ENCODE data around the gene DNAH12.

Gene DNAH12

DNA sequence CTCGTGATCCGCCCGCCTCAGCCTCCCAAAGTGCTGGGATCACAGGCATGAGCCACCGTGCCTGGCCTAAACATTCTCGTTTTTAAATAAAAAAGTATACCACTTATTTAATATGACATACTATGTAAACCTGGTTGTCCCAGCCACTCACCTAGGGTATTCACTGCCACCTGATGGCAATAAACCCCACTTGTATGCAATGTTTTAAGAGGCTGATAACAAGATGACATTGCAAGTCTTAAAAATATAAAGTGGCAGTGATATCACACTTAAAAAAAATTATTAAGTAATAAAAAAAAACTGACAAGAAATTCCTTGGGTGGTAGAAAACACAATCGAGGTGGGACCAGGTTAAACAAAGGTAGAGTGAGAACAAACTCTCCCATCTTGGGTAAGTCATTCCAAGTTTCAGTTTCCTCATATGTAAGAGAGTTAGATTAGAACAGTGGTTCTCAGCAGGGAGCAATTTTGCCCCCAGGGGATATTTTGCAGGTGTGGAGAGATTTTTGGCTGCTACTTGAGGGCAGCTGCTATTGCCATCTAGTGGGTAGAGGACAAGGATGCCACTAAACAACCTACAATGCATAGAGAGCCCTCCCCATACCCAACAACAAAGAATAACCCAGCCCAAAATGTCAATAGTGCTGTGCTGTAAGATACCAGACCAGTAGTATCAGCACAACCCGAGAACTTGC lies 38.5 kb upstream of the DNAH12 start:
- H3K27ac ChIP-seq, result no peak overlapping the region
- no peak overlapping the region for H3K4me3 ChIP-seq (ENCODE audit: low read depth, low read length)
- H3K9me3 ChIP-seq (ENCODE audit: severe bottlenecking), result no peaks in the 10 kb centered on the region
- no peak for DNase-seq
- TF ChIP-seq, protein P1, sequence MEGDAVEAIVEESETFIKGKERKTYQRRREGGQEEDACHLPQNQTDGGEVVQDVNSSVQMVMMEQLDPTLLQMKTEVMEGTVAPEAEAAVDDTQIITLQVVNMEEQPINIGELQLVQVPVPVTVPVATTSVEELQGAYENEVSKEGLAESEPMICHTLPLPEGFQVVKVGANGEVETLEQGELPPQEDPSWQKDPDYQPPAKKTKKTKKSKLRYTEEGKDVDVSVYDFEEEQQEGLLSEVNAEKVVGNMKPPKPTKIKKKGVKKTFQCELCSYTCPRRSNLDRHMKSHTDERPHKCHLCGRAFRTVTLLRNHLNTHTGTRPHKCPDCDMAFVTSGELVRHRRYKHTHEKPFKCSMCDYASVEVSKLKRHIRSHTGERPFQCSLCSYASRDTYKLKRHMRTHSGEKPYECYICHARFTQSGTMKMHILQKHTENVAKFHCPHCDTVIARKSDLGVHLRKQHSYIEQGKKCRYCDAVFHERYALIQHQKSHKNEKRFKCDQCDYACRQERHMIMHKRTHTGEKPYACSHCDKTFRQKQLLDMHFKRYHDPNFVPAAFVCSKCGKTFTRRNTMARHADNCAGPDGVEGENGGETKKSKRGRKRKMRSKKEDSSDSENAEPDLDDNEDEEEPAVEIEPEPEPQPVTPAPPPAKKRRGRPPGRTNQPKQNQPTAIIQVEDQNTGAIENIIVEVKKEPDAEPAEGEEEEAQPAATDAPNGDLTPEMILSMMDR (IDR thresholded peaks at IDR 0.05; ENCODE audit: low read depth, low read length), result peak; percentile 31; the same call in 1 of the 2 replicates
- H3K27me3 ChIP-seq (ENCODE audit: insufficient read depth, low read depth, severe bottlenecking), result no peaks in the 10 kb centered on the region
- H3K36me3 ChIP-seq, result peaks cover 48% of the 10 kb centered on the region

DNA sequence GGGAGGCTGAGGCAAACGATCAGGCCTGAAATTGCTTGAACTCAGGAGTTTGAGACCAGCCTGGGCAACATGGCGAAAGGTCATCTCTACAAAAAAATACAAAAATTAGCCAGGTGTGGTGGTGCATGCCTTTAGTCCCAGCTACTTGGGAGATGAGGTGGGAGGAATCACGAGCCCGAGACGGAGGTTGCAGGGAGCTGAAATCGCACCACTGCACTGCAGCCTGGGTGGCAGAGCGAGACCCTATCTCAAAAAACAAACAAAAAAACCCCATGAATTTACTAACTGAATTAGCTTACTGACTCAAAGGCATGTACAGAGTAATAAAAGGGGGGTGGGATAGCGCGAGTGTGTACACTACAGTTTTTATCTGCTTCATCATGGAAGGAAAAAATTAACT lies 33.7 kb upstream of the DNAH12 start:
- TF ChIP-seq, protein P1 (IDR thresholded peaks at IDR 0.05; ENCODE audit: low read depth, low read length), result no peak
- no peaks in the 10 kb centered on the region for H3K9me3 ChIP-seq (ENCODE audit: severe bottlenecking)
- no peak for DNase-seq
- H3K4me3 ChIP-seq (ENCODE audit: low read depth, low read length), result no peak overlapping the region
- H3K27me3 ChIP-seq (ENCODE audit: insufficient read depth, low read depth, severe bottlenecking), result no peaks in the 10 kb centered on the region
- H3K27ac ChIP-seq, result no peak overlapping the region
- peaks cover 76% of the 10 kb centered on the region for H3K36me3 ChIP-seq

GRCh38 chr3:57575966-57576626 lies 32.0 kb upstream of the DNAH12 start:
- H3K27ac ChIP-seq, result no peak overlapping the region
- no peaks in the 10 kb centered on the region for H3K27me3 ChIP-seq (ENCODE audit: insufficient read depth, low read depth, severe bottlenecking)
- H3K36me3 ChIP-seq, result peaks cover 81% of the 10 kb centered on the region
- DNase-seq, result no peak
- H3K4me3 ChIP-seq (ENCODE audit: low read depth, low read length), result no peak overlapping the region
- no peaks in the 10 kb centered on the region for H3K9me3 ChIP-seq (ENCODE audit: severe bottlenecking)
- TF ChIP-seq, protein P1 (IDR thresholded peaks at IDR 0.05; ENCODE audit: low read depth, low read length), result no peak

- H3K36me3 ChIP-seq, result peaks cover 52% of the 10 kb centered on the region
These were observed 28.0 kb upstream of the DNAH12 start for GRCh38 chr3:57572096-57572495.

DNA sequence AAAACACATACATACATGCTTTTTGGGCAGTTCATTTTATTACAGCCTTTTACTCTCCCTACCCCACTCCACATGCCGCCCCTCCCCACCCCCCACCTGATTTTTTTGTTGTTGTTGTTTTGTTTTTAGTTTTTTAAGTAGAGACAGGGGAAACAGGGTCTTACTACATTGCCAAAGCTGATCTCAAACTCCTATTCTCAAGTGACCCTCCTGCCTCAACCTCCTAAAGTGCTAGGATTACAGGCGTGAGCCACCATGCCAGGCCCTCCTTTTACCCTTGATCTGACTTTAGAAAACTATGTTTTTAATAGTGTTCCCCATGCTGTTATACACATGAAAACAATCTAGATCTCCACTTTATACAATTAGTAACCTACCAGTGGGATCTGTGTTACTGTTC lies 26.7 kb upstream of the DNAH12 start:
- no peak for DNase-seq
- H3K27ac ChIP-seq, result no peak overlapping the region
- TF ChIP-seq, protein P1 (IDR thresholded peaks at IDR 0.05; ENCODE audit: low read depth, low read length), result no peak
- peaks cover 50% of the 10 kb centered on the region for H3K36me3 ChIP-seq
- no peak overlapping the region for H3K4me3 ChIP-seq (ENCODE audit: low read depth, low read length)
- no peaks in the 10 kb centered on the region for H3K27me3 ChIP-seq (ENCODE audit: insufficient read depth, low read depth, severe bottlenecking)
- H3K9me3 ChIP-seq (ENCODE audit: severe bottlenecking), result no peaks in the 10 kb centered on the region

More at GRCh38 chr3:57572096-57572495, 28.0 kb upstream of the DNAH12 start:
- H3K4me3 ChIP-seq (ENCODE audit: low read depth, low read length), result no peak overlapping the region
- TF ChIP-seq, protein P1 (IDR thresholded peaks at IDR 0.05; ENCODE audit: low read depth, low read length), result no peak
- no peak for DNase-seq
- H3K27me3 ChIP-seq (ENCODE audit: insufficient read depth, low read depth, severe bottlenecking), result no peaks in the 10 kb centered on the region
- H3K27ac ChIP-seq, result no peak overlapping the region
- H3K9me3 ChIP-seq (ENCODE audit: severe bottlenecking), result no peaks in the 10 kb centered on the region
